GM19193 (cell line): Measurements from ENCODE around the gene EME2.

ENCODE experiments used
- POLR2A ChIP-seq: IDR thresholded peaks from 4 replicates; pipeline ENCODE4 v1.6.1; 2011; ENCODE audit not compliant: insufficient read depth, insufficient read length; ENCODE audit errors: extremely low read depth

EME2 gene

DNA sequence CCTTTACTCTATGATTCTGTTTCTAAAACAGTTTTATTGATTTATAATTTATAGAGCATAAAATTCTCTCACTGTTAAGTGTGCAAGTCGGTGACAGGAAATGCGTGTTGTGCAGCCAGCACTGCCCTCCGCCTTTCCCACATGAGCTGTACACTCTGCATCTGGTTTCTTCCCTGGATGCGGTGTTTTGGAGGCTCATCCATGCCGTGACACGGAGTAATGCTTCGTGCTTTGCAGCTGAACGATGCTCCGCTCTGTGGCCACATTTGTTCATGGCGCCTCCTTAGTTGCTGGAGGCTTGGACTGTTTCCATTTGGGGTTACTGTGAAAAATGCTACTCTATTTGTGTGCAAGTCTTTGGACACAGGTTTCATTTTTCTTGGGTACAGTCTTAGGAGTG, 28.1 kb downstream of the EME2 start:
- no peak for TF ChIP-seq POLR2A

DNA sequence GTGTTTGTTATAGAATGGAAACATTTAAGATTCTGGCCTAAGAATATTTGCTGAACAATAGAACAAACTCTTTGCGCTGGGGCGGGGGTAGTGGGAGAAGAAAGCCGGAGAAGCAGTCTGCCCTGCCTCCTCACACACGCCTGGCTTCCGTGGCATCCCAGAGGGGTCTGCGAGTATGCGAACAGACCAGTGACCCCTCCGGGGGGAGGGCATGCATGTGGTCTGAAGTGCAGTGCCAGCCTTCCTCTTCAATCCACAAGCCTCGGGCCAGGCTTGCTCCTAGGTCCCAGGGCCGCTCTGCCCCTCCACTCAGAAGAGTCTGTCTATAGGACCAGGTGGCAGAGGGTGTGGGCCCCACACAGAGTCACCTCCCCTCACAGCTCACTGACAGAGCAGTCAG, 35.0 kb downstream of the EME2 start:
- no peak for TF ChIP-seq POLR2A

DNA sequence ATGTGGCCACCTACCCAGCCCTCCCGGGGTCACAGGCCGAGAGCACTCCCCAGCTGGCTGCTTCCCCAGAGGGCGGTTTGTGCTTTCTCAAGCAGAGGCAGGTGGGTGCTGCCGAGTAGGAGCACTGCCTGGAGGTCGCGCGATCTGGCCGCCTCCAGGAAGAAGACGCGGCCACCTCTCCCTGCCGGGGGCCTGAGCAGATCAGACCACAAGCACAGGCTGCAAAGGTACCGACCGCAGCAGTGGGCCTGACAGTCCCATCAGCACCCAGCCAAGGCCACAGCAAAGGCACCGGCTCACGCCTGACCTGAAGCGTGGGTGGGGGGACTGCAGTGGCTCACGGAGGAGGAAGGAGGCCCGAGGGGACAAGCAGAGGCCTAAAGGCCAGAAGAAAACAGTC, 36.1 kb downstream of the EME2 start:
- TF ChIP-seq POLR2A: no peak

DNA sequence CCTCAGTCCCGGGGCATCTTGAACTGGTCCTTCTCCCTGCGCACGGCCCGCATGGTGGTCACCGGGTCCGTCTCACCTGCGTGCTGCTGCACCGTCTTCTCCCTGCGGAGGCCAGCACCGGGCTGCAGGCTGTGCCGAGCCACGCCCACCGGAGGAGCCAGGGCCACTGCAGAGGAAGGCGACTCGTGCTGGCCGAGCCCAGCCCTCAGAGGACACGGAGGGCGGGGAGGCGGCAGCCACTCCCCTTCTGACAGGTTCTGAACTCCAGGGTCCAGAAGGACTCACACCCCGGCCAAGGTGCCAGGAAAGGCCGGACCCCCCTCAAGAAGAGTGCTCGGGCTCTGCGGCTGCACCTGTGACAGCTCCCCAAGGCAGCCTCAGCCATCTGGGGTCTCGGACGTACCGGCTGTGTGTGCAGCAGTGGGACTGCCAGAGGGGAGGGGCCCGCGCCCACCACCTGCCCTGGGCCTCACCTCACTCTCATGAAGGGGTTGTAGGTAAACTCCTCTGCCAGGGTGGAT, 36.7 kb downstream of the EME2 start:
- TF ChIP-seq POLR2A: no peak

DNA sequence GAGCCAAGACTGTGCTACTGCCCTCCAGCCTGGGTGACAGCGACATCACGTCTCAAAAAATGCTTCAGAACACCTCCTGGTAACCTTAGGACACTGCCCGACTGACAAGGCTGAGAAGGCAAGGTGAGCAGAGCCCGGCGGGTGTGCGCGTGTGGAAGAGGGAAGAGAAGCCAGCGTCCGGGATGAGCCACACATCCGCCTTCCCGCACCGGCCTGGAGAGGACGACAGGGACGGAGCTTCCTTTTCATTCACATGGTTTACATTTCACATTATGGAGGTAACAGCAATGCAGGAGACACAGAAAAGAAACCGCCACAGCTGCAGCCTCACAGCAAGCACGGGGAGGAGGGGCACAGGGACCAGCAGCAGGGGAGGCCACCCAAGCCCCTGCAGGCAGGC, 37.5 kb downstream of the EME2 start:
- TF ChIP-seq POLR2A: no peak

DNA sequence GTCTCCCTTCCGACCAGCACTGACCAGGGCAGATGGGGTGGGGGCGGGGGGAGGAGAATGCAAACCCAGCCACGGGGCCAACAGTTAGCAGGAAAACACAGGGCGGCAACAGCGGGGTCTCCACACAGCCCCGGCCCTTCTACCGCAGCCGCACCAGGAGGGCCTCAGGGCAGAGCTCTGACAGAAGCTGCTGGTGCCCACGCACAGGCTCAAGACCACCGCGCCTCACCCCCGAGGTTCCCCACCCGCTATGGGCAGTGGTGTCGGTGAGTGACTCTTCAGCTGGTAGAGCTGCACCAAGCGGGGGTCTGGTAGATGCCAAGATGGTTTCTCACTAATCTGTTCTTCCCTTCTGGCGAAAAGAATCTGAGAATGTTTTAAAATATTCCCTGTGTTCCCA, 37.9 kb downstream of the EME2 start:
- TF ChIP-seq POLR2A: no peak

DNA sequence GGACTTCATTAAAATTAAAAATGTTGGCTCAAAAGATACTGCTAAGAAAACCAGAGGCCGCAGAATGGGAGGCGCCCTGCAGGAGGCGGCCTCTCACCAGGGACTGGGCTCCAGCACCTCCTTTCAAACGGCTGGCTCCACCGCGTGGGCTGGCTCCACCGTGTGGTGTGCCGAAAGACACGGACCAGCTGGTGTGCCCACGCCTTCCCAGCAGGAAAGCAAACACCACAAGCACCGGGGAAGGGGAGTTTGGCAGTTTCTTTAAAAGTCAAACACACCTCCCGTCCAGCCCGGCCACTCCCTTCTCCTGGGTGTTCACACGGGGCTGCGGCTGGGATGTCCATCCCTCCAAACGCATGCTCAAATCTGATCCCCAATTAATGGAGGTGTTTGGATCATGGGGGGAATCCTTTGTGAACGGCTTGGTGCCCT, 40.1 kb downstream of the EME2 start:
- no peak for TF ChIP-seq POLR2A

DNA sequence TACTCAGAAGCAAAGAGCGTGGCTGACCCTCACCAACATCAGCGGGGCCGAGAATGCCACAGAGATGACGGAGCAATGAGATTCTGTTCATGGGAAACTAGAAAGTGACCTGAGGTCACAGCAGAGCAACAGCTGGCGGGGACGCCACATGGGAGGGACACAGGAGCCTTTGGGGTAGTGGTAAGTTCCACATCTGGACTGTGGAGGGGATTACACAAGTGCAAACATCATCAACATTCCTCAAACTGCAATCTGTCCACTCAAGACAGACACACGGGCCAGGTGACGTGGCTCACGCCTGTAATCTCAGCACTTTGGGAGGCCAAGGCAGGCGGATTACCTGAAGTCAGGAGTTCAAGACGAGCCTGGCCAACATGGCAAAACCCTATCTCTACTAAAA, 42.9 kb downstream of the EME2 start:
- no peak for TF ChIP-seq POLR2A

DNA sequence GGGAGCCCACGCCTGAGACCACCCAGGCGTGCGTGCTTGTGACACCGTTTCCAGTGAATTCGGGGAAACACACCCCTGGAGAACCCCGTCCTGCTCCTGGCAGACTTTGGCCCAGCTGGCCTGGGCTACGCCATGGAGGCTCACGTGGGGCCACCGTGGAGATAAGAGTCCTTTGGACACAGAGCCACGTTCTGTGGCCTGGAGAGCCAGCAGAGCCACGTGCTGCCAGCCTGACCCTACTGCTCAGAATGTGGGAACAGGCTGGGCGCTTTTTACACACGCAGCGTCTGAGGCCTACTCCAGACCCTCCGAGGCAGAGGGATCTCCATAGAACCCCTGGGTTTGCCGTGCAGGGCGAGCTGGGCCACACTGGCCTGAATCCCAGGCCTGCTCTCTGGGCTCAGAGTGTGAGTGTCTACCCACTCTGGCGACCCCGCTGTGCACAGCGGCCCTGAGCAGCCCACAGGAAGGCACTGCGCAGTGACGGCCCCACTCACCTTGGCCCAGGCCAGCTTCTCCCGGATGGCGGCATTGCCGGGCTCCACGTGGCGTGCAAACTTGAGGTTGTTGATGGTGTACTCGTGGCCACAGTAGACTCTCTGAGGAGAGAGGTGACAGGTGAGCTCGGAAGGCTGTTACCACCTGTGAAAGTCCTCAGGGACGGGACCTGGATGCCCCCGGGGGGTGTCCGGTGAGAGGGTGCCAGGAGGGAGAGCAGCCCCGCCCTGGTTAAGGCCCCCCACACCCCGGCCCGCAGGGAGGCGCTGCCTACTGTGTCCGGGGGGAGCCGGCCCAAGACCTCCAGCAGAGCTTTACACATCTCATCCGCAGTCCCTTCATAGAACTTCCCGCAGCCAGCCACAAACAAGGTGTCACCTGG, 44.0 kb downstream of the EME2 start:
- no peak for TF ChIP-seq POLR2A

DNA sequence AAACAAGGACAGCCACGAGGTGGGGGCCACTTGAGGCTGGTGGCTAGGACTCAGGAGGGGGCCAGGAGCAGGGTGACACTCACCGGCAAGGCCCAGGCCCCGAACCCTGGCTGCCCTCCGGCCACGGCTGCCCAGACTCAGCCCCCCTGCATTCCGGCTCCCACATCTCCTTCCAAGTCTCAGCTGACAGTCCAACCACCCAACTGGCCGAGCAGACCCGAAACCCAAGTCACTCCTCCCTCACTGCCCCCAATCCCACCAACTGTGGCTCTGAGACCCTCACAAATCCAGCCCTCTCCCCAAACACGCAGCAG, 44.6 kb downstream of the EME2 start:
- no peak for TF ChIP-seq POLR2A

DNA sequence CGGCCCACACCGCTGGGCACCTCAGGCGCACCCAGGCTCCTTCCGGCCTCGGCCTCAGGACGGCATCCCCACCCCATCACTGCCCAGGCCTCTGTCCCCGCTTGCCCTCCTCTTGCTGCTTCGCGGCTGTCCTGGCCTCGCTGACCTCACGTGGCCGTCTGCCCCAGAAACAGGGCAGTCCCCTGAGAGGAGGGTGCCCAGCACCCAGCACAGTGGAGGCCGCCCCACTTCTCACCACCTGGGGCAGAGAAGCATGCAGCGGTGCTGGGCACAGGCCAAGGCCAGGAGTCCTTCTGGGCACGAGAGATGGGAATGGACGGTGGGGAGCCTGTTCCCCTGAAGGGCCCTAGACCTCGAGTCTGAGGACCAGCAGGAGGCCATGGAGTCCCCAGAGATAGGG, 45.1 kb downstream of the EME2 start:
- TF ChIP-seq POLR2A: no peak

DNA sequence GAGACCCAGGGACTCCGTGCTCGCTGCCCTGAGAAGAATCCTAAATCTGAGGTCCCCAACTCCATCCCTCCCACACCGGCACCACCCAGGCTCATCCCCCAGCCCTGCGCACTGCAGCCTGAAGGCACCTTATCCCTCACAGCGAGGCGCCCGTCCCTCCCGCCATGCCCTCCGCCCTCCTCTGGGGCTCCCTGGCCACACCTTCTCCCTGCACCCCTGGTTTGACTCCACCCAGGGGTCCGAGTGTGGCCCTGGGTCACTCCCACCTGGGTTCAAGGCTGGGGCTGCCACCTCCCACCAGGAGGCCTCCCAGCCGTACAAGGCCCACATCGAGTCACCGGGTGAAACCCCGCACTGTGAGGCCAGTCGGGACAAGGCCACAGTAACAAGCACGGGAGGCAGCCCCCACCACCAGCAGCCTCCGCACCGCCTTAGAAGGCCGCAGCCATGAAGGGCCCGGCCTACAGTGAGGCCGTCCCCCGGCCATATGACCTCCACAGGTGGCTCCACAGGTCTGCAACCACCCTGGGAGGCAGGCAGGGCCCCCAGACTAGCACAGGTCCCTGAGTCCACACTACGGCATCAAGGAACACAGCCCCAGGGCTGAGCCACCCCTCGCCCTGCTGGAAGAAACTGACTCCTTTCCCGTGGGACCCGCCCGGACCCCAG, 45.7 kb downstream of the EME2 start:
- TF ChIP-seq POLR2A: no peak

DNA sequence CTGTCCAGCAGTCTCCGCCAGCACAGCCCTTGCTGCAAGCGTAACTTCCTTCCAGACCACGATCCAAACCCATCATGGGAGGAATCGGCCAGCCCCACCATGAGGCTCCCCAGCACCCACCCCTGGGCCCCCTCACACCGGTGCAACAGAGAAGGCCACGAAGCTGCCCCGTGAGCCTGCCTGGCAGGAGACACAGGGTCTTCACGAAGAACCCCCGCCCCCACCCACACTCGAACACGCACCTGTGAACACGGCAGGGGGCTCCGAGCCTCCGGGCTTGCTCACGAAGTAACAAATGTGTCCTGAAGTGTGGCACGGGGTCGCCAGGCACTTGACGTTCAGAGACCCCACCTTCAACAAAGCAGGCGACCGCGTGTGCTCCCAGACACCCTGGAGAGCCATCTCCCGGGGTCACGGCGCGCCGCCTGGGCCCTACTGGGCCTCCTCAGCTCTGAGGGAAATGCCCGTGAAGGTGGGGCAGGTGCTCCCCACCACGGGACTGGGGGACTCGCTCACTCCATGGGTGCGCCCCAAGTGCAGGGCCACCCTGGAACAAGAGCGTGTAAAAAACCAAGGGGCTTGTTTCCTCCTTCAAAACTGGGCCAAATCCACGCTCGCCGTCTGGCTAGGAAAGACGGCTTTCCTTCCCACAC, 46.4 kb downstream of the EME2 start:
- no peak for TF ChIP-seq POLR2A

DNA sequence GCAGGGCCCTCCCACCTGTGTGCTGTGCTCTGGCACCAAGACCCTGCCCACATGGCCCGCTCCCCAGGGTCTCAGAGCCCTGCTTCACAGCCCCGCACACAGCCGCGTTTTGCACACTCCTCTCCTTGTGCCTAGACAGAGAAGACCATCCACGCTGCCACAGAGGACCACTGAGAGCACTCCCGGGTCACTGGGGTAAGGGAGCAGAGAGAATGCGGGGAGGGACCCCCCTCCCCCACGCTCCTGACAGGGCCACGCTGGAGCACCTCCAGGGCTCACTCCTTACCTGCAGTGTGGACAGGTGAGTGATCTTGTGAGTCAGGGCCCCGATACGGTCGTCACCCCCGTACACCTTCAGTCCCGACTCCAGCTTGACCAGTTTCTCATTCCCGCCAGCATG, 47.0 kb downstream of the EME2 start:
- TF ChIP-seq POLR2A: no peak

DNA sequence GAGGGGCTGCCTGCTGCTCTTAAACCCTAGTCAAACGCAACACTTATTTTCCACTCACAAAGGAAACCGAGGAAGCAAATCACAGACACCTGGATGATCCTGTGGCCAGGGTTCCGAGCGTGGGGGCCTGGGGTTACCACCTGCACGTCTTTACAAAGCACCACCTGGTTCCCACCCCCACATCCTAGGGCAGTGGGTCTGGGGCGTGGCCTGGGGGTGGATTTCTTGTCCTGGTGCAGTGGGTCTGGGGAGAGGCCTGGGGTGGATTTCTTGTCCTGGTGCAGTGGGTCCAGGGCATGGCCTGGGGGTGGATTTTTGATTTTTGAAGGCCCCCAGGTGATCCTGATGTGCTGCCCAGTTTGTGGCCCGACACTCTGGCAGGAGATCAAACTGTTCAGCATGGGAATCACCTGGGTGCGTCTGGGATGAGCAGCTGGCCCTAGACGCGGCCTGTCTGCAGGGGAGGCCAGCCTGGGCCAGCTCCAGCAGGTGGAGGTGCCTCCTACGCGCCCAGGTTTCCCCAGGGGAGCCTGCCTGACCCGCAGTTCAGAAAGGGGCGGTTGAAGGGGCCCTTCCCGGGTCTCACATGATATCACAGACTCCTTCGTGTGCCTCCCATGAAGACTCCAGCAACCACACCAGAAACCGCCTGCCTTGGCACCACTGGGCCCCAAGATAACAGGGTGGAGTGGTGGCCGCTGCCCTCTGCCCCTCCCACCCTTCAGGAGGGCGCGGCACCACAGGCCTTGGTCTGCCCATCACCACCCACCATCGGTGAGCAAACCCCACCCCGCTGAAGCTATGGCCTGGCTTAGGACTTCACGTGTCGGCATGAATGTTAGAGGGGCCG, 47.7 kb downstream of the EME2 start:
- no peak for TF ChIP-seq POLR2A
